GM12878 (cell line): ENCODE data around the gene ATIC. TPM values are rescaled to one million over a fixed set of nuclear protein-coding genes. Genes with fewer than 3 reads are reported as not detected.

Experiments used
- ATAC-seq: fragments of 200-7000 bp; cut with Tn5 transposase; 3 replicates; pipeline ENCODE4 v1.9.1; 2020; ENCODE audit warnings: mild to moderate bottlenecking, moderate library complexity
- BruUV-seq: library from RNA; stranded (reverse); fragments of 400-500 nt; replicated peaks from 2 replicates; lab custom pipeline; 2021; lab: Mats Ljungman, UMichigan
- CTCF ChIA-PET: fragments of 300-600 bp; sonication (Branson Sonifier 250); formaldehyde crosslinking; extraction: SDS; loops from one replicate; lab custom pipeline; 2021; ENCODE audit warnings: inconsistent platforms; lab: Yijun Ruan, JAX
- POLR2A ChIA-PET: fragments of 350-600 bp; formaldehyde crosslinking; extraction: SDS; loops from one replicate; lab custom pipeline; 2021; ENCODE audit warnings: inconsistent platforms; lab: Charles Lee
- RAD21 ChIA-PET: fragments of 300-600 bp; sonication (Branson Sonifier 250); formaldehyde crosslinking; loops from one replicate; lab custom pipeline; 2023; ENCODE audit warnings: antibody characterized with exemption; ENCODE audit not compliant: unreplicated experiment; lab: Charles Lee
- SMC1A ChIA-PET: fragments of 300-600 bp; sonication (Branson Sonifier 250); formaldehyde crosslinking; loops from one replicate; lab custom pipeline; 2023; ENCODE audit not compliant: unreplicated experiment, uncharacterized antibody; lab: Charles Lee
- DNase-seq: peaks from one replicate; pipeline ENCODE4 v3.0.0-alpha.2; 2011; ENCODE audit warnings: low read depth, low spot score
- FAIRE-seq: peaks from 3 replicates; lab custom pipeline; 2011; peaks lifted over from hg19 to GRCh38; lab: Jason Lieb, UNC
- H2AFZ ChIP-seq: 2 replicates; pipeline ENCODE4 v1.6.0; 2011; ENCODE audit warnings: low read depth, low read length, control low read depth; ENCODE audit not compliant: control insufficient read depth
- H3K27ac ChIP-seq: 2 replicates; pipeline ENCODE4 v1.5.1; 2011; ENCODE audit warnings: control low read depth; ENCODE audit not compliant: control insufficient read depth, insufficient read depth
- H3K27me3 ChIP-seq, 2 experiments: replicated peaks in 1 of 2; 2 replicates each; pipeline versions ENCODE4 v1.6.0 to v1.6.1; 2011; ENCODE audit warnings: low read length in 1 of 2; ENCODE audit not compliant: control insufficient read depth in 2 of 2, insufficient read depth in 2 of 2
- H3K36me3 ChIP-seq, 2 experiments: 2 replicates each; pipeline ENCODE4 v1.5.1; 2011; ENCODE audit warnings: low read length in 1 of 2; ENCODE audit not compliant: control insufficient read depth in 2 of 2, insufficient read depth in 2 of 2
- H3K4me1 ChIP-seq: 2 replicates; pipeline ENCODE4 v1.6.1; 2011; ENCODE audit warnings: mild to moderate bottlenecking, low read length, moderate library complexity, mixed read lengths; ENCODE audit not compliant: control insufficient read depth, insufficient read depth
- H3K4me2 ChIP-seq: 2 replicates; pipeline ENCODE4 v1.6.0; 2011; ENCODE audit warnings: control low read depth; ENCODE audit not compliant: control insufficient read depth, insufficient read depth
- H3K4me3 ChIP-seq: fragments of 200-600 bp; sonication (generic); 2 replicates; pipeline ENCODE4 v1.5.1; 2016
- H3K79me2 ChIP-seq: 2 replicates; pipeline ENCODE4 v1.6.0; 2011; ENCODE audit warnings: low read length; ENCODE audit not compliant: control insufficient read depth, insufficient read depth
- H3K9ac ChIP-seq: 2 replicates; pipeline ENCODE4 v1.8.0; 2011; ENCODE audit warnings: low read length, control low read depth, mixed read lengths; ENCODE audit not compliant: control insufficient read depth, insufficient read depth
- H3K9me3 ChIP-seq: replicated peaks from 3 replicates; pipeline ENCODE4 v1.5.1; 2011; ENCODE audit warnings: mild to moderate bottlenecking, low read length; ENCODE audit not compliant: control insufficient read depth, insufficient read depth
- H4K20me1 ChIP-seq: 2 replicates; pipeline ENCODE4 v1.6.0; 2011; ENCODE audit not compliant: control insufficient read depth, insufficient read depth
- ATF3 ChIP-seq: IDR thresholded peaks from 2 replicates; pipeline ENCODE4 v1.6.1; 2011; ENCODE audit warnings: low read depth, mild to moderate bottlenecking, low read length, moderate library complexity, borderline replicate concordance; ENCODE audit errors: extremely low read depth
- ELK1 ChIP-seq: IDR thresholded peaks from 2 replicates; pipeline ENCODE4 v1.6.1; 2012; ENCODE audit warnings: low read depth, low read length, improper control_type of control experiment
- GATAD2B ChIP-seq: fragments of 450-650 bp; conservative IDR thresholded peaks from 2 replicates; pipeline ENCODE4 v1.6.1; 2017; ENCODE audit warnings: low read depth, mild to moderate bottlenecking, moderate library complexity
- KDM1A ChIP-seq: fragments of 200-600 bp; sonication (generic); IDR thresholded peaks from 2 replicates; pipeline ENCODE4 v1.6.1; 2016; ENCODE audit warnings: borderline replicate concordance
- MXI1 ChIP-seq: fragments of 150-350 bp; IDR thresholded peaks from 2 replicates; pipeline ENCODE4 v1.6.1; 2011; ENCODE audit warnings: low read depth, mild to moderate bottlenecking, inconsistent platforms, low read length, improper control_type of control experiment
- PAX8 ChIP-seq: fragments of 450-650 bp; IDR thresholded peaks from 2 replicates; pipeline ENCODE4 v1.6.1; 2017; ENCODE audit warnings: mild to moderate bottlenecking, moderate library complexity
- POLR2AphosphoS2 ChIP-seq: IDR thresholded peaks from 2 replicates; pipeline ENCODE4 v1.6.1; 2011; ENCODE audit warnings: low read depth, mild to moderate bottlenecking, low read length, improper control_type of control experiment, moderate library complexity
- YY1 ChIP-seq: IDR thresholded peaks from 2 replicates; pipeline ENCODE4 v1.6.1; 2011; ENCODE audit warnings: low read depth, mild to moderate bottlenecking, low read length
- in situ Hi-C: fragments of 300-500 bp; cut with MboI; formaldehyde crosslinking; loops from 9 replicates; pipeline ENCODE4 v1.14.3; 2018; ENCODE audit warnings: mixed read lengths
- intact Hi-C: fragments of 100-400 bp; cut with micrococcal nuclease; formaldehyde crosslinking; loops from one replicate; pipeline ENCODE4 v1.14.2; 2022; ENCODE audit not compliant: unreplicated experiment
- polyA plus RNA-seq, 11 experiments: library from polyadenylated mRNA; depleted of rRNA in 4 of 11; unstranded in 6 of 11; stranded (reverse) in 5 of 11; fragments of >200 nt; fragmentation: Nextera tagmentation in 4 of 11; fragmentation: Illumina TruSeq in 1 of 11; extraction: Ambion mirVana in 4 of 11; extraction: Trizol in 1 of 11; gene quantifications; 1 replicate in 1 of 11; 2 replicates in 10 of 11; pipeline versions ENCODE4 v1.2.1 to v1.2.3, GENCODE V29; 2011 to 2016; ENCODE audit warnings: inconsistent platforms in 2 of 11, missing spikeins in 2 of 11, low read depth in 1 of 11
- total RNA-seq, 4 experiments: library from RNA; depleted of rRNA in 3 of 4; stranded (reverse); fragments of >200 nt in 3 of 4; fragmentation: Illumina TruSeq in 1 of 4; extraction: Trizol in 1 of 4; gene quantifications; 2 replicates each; pipeline versions ENCODE4 v1.2.1 to v1.2.3, GENCODE V29; 2013 to 2021

Gene ATIC
- total and polyA plus RNA-seq, 10 of the 15 experiments (the other 5 are each of a cell fraction or from before 2014, with no cell fraction given): 45.1 to 518 (median 306) TPM

- Histone ChIP-seq H3K9ac (no peak overlapping the region), H4K20me1 (no peaks in the 10 kb centered on the region), H2AFZ (no peak overlapping the region), H3K9me3 (no peaks in the 10 kb centered on the region), H3K27me3 (no peaks in the 10 kb centered on the region), H3K79me2 (no peaks in the 10 kb centered on the region), H3K4me2 (no peak overlapping the region), H3K4me3 (no peak overlapping the region), H3K27ac (no peak overlapping the region), H3K4me1 (no peaks in the 10 kb centered on the region), H3K36me3 (no peaks in the 10 kb centered on the region)
- ATAC-seq (no peak), FAIRE-seq (no peak), DNase-seq (no peak)
- POLR2A ChIA-PET: no interaction called here
- intact Hi-C loops (no loop called here), in situ Hi-C loops (no loop called here)
- SMC1A ChIA-PET: no interaction called here
- RAD21 ChIA-PET: no interaction called here
- no peak for TF ChIP-seq MXI1
- TF ChIP-seq ELK1: no peak
- TF ChIP-seq ATF3: no peak
- no peak for TF ChIP-seq PAX8
- no peak for TF ChIP-seq KDM1A
- no peak for TF ChIP-seq POLR2AphosphoS2
- TF ChIP-seq GATAD2B: no peak
- TF ChIP-seq YY1: no peak
- CTCF ChIA-PET: interaction anchor here (0.6 kb wide), 1 partner anchor 44 kb away, joined by 3 read pairs; no protein-coding TSS in a partner anchor
- no TSS peak for BruUV-seq
Observed at GRCh38 chr2:215382480-215382879, 70.6 kb downstream of the ATIC start.
